Activated CD4-positive, CD25-positive, alpha-beta regulatory T cell treated with anti-CD3 and anti-CD28 coated beads, Interleukin-2, amount 50 U/mL, for 16 hours (primary cell): ENCODE data around the gene MED31.
"Not testable (repeated sequence)": the region's sequence is repeated elsewhere in the genome, so short reads cannot be mapped to it uniquely, and the experiment has no call there.

Source experiments
- DNase-seq: peaks from one replicate; pipeline ENCODE4 v3.0.0-alpha.2; 2020; ENCODE audit warnings: low read depth, low spot score

MED31 gene

DNA sequence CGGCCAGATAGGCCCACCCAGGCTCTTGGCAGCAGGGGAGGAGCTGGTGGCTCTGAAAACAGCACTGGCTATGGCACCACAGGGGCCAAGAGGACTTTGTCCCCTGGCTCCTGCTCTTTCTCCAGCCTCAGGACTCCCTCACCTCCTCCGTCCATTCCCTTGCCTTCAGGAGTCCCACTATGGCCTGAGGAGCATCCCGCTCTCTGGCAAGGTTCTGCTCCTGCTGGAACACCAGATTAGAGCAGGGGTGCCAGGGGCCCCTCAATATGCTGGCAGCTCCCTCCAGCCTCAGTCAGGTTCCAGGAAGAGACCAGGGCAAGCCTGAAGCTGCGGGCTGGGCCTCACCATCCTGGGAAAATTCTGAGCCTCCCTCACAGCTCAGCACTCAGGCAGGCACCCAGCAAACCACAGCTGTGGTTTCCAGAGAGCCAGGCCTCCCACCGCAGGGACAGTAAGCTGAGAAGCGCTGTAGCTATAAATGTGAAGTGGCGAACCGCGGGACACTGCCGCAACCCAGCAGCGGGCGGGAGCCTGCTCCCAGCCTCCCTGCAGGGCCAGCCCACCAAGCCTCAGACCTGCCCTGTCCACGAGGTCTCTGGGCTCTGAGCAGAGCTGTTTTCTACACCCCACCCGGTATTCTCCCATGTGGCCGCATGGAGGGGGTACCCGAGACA is 25.9 kb upstream of the MED31 start:
- no peak for DNase-seq

DNA sequence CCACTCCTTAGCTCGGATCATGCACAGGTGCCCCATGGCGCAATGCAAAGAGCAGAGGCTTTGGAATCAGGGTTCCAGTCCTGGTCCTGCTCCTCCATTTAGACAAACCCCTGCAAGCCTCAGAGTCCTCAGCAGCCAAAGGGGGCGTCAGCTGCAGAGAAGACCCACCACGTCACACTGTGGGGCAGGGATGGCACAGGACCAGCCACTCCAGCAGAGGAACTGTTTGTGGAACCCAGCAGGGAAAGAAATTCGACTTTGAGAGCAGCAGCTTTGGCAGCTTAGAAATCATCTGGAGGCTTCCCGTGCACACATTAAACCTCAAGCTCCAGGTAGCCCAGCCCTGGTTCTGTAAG is 25.4 kb upstream of the MED31 start:
- no peak for DNase-seq

DNA sequence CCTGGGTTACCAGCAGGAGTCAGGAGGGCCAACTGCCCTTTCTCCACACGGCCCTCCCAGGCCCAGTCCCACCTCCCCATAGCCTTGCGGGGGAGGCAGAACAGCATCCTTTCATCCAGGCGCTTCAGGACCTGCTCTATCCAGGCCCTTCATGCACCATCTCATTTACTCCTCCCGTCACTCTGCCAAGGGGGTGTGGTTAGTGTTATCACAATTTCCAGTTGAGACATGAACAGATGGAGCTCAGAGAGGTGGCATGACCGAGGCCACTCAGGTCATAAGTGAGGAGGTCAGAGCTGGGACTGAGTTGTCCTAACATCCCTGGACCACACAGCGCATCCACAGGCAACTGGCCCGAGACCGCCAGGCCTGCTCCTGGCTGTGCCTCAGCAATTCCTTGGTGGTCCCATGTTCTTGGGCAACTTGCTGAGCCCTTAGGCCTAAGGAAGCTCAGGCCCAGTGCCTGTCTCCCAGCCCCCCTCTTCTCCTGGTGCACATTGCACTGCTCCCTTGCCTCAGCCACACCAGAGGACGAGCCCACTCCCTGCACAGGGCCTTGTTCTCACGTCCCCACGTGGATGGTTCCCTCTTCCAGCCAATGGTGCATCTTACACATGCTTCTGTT is 23.9 kb upstream of the MED31 start:
- no peak for DNase-seq

DNA sequence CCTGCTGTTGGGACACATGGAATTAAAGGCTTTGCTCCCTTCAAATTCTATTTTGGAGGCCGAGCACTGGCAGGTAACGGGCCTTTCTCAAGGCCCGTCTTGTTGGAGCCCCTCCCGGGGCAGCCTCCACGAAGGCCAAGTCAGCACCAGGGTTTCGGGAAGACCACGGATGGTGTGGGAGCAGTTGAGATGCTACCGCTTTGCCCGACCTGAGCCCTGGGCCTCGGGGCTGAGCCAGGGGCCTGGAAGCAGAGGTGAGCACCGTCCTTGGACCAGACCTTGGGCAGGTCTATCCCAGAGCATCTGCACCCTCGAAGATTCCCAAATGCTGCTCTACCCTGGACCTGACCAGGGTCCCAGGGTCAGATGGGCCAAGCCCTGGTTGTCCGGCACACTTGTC is 23.2 kb upstream of the MED31 start:
- no peak for DNase-seq

DNA sequence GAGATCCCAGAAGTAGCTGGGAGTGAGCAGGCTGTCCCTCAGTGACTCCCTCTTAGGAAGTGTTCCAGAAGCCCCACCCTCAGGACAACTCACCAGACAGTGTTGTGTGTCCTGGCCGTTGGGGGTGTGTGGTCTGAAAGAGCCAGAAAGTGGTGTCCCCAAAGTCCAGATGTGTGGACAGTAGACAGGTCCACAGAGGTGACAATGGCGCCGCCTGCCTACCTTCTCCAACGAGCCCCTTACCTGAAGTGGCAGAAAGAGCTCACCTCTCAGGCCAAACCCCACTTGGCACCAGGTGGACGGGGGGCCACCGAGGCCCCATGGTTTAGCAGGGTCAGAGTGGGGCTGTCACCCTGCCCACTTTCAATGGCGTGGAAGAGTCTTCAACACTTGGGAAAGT is 20.0 kb upstream of the MED31 start:
- no peak for DNase-seq

DNA sequence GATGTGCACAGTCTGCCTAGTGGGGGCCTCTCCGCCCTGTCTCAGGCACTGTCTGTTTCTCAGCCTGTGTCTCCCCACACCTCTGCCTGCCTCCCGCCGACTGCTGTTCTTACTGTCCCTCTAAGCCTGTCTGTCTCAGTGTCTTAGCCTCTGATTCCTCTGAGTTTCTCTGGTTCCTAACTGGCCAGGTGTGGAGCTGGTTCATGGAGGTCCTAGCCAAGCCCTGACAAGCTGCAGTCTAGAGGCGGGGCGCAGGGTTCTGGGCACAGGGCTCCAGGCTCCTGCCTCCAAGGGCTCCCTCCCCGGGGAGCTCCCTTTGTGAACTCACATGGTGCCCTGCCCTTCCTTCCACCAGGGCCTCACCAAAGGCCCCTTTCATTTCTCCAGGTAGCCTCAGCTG is 19.6 kb upstream of the MED31 start:
- DNase-seq: no peak

DNA sequence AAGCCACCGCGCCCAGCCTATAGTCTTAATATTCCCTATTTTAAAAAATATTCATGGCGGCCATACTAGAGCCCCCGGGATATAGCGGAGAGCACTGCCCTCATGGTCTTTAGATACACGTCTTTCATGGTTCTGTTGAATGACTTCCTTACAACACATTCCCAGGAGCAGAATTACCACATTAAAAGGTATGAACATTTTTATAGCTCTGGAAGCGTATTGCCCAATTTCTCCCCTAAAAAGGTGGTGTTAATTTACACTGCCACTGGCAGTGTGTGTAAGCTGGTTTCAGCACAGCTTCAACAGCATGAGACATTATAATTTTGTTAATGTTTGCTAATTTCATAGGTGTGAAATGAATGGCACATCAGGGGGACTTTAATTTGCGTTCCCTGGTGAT is 19.2 kb upstream of the MED31 start:
- no peak for DNase-seq

DNA sequence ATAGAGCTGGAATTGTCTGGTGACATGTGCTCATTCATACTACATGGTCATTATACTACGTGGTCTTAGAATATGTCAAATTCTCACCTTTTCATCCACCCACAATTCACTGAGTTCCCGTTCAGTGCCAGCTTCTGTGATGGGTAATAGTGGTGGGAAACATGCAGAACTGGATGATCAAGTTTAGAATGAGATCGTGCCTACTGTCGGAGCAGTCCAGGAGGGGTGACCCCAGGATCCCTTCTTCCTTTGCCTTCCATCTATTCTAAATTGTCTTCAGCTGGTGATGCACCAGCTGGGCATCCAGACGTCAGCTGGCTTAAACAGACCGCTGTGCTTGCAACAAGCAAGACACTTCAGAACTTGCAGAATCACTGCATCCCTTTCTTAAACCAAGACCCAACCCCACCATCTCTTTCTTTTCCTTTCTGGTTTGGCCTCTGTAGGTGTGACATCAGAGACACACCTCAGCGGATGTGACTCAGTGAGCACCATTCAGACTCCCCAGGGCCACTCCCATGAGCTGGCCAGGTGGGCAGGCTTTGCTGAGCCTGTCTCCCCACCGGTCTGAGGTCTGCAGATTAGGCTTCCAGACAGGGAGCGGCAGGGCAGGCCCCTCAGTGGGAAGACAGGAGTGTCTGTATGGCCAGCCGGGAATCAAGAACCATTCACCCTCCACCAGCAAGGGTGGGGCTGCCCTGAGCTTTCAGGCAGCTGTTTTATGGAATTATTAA is 18.2 kb upstream of the MED31 start:
- no peak for DNase-seq

DNA sequence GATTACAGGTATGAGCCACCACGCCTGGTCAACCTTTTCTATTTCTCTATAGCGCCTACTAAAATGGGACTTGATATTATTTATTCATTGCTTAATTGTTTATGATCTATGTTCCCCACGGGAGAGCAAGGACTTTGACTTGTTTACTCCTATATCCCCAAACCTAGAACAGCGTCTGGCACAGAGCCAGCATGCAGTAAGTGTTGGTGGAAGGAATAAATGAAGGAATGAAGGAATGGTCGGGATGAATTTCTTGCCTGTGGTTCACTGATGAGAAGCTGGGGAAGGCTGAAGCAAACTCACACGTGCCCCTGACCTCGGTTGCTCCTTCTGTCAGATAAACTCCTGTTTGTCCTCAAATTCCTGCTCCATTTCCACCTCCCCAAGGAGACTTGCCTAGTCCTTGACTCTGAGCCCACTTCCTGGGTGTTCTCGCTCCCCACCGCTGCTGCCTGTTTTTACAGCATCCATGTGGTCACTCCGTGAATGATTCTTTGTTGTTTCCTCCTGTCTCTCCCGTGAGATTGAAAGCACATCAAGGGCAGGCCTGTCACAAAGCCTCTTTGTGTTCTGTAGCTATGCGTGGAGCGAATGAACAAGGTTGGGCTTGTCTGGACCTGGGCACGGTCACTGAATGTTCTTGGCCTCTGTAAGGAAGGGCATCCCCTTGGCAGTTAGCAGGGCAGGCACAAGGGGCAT is 17.5 kb upstream of the MED31 start:
- DNase-seq: no peak

DNA sequence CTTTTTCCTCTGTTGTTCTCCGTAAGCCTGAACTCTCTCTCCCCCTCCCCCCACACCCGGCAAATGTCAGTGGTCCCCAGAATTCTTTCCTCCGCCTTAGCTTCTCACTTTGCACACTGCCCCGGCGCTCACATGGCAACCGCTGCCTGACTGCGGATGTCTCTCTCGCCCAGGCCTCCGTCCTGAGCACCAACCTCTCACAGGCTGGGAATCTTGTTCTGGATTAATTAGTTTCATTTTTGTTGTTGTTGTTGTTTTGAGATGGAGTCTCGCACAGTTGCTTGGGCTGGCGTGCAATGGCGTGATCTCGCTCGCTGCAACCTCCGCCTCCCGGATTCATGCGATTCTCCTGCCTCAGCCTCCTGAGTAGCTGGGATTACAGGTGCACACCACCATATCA is 16.8 kb upstream of the MED31 start:
- DNase-seq: no peak

DNA sequence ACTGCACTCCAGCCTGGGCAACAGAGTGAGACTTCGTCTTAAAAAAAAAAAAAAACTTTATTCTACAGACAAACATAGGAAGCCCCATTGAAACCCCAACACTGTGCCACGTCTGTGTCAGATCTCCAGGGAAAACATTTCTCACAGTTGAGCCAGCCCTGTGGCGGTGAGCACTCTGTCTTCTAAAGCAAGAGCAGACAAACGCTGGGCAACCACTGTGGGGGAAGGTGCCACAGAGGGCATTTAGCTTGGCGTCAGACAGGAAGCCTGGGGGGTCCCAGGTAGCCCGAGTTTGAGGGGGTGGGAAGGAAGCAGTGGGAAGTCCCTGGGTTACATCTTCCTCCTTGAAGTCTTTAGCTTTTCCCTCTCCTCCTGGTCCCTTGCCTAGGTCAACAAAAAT is 16.1 kb upstream of the MED31 start:
- DNase-seq: no peak

DNA sequence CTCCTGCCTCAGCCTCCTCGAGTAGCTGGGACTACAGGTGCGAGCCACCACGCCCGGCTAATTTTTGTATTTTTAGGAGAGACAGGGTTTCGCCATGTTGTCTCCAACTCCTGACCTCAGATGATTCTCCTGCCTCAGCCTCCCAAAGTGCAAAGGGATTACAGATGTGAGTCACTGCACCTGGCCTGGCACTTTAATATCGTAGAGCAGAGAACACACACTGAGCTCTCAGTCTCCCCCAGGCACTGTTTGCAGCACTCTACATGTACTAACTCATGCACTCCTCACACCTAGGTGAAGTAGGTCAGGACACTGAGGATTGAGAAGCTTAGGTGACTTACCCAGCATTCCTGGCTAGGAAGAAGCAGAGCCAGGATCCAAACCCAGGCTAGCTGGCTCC is 15.2 kb upstream of the MED31 start:
- no peak for DNase-seq

DNA sequence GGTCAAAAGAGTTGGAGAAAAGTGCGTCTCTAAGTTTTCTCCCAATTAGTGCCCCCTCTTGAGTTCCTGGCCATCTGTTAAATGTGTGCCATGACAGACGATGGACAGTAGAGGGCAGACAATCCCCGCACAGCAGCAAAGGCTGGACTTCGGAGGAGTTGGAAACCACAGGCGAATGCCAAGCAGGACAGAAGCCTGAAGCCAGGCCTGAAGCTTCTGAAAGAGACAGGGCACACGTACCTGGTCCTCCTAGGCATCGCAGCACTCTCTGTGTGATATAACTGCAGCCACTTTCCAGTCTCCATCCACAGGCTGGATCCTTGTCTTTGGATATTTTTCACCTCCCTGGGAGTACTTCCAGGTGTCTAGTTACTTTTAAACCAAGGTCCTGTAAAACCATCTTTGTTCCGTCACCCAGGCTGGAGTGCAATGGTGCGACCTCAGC is 14.7 kb upstream of the MED31 start:
- DNase-seq: no peak

DNA sequence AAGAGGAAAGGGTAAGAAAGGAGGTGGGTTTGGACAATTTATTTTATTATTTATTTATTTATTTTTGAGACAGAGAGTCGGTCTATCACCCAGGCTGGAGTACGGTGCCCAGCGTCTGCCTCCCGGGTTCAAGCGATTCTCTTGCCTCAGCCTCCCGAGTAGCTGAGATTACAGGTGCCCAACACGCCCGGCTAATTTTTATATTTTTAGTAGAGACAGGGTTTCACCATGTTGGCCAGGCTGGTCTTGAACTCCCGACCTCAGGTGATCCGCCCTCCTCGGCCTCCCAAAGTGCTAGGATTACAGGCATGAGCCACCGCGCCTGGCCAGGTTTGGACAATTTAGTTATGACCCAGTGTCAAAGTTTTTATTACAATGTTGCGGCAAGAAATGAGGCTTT is 11.8 kb upstream of the MED31 start:
- not testable (repeated sequence) for DNase-seq

DNA sequence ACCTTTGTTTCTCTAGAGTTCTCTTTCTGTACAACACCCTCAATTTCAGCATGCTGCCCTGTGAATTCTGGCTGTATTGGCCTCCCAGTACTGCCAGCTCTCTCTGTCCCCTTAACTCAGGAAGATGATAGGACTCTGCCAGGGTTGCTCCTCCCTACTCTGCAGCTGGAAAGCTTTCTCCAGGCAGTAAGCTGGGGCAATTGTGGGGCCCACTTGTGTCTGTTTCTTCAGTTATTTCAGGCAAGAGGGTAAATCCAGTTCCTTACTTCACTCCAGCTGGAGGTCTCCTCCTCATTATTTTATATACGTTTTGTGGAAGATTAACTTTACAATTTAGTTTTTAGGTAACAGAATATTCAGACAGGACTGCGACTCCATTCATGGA is 10.1 kb upstream of the MED31 start:
- no peak for DNase-seq

DNA sequence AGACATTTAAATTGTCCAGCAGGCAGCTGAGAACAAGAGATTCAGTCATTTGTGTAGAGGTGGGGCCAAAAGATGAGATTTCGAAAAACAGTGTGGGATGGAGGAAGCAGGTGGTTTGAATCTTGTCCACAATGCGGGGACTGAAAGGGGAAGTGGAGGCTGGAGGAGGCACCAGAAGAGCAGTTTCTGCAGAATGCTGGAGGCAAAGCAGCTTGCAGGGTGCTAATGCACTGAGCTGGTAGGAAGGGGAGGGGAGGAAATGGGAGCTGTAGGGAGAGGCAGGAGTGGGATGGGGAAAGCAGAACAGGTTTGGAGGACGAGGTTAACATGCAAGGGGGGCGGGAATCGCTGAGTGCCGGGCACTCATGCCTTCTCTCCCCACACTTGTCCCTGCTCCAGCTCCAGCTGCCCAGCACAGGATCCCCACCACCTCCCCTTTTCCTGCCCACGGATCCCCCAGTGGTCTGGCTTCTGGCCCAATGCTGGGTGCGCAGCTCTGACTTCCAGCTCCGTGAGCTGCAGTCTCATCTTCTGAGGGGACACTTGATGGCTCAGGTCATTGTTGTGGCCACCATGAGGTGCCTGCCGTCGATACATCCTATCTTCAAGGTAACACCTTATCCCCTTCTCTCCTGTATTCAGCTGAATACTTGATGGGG is 9.5 kb upstream of the MED31 start:
- no peak for DNase-seq

DNA sequence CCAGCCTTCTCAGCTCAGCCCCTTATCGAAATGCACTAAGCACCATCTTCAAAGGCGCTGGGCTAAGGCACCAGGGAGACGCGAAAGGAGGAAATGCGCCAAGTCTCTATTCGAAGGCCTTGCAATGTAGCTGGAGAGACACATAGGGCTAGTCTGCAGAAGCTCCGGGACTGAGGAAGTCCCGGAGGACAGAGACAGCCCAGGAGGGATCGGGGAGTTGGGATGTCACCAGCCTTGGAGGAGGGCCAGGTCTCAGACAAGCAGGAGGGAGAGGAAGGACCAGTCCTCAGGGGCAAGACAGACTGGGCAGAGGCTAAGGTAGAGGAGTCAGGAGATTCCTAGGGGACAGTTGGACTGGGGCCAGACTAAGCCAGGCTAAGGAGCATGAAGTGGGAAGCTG is 8.7 kb upstream of the MED31 start:
- DNase-seq: no peak

DNA sequence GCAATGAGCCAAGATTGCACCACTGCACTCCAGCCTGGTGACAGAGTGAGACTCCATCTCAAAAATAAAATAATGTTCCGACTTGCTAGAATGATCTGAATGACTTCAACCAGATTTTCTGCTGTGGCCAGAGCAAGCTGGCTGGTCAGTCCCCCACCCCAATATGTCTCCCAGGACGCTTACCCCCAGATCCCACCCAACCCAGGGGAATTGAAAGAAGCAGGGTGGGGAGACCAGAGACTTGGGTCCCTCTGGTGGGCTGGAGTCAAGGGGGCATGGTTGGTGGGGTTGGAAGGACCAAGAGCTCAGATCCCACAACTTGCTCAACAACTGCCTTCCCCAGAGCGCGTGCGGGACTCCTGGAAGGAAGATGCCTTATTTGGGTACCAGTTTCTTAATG is 7.0 kb upstream of the MED31 start:
- not testable (repeated sequence) for DNase-seq

DNA sequence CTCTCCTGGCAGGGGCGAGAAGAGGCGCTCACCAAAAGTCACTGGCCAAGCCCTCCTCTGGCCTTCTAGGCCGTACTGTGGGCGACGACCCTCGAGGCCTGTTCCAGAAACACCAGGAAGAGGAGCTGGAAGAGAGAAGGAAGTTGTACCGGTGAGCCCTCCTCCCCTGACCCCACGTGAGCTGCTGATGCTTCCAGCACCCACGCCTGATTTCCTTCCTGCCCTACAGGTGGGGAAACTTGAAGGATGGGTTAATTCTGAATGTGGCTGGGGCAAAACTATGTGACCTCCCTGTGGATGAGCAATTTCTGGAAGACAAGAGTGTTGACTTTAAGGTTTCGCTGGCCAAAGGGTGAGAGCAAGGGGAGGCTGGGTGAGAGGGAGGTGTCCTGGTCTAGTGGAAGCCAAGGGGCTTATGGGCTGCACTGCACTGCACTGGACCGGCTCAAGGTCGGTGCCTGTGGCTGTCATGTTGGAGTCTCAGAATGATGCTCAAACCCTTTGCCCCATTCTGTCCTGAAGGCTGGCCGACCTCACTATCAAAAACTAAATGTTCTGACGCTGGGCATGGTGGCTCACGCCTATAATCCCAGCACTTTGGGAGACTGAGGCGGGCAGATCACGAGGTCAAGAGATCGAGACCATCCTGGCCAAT is 6.4 kb upstream of the MED31 start:
- DNase-seq: no peak

DNA sequence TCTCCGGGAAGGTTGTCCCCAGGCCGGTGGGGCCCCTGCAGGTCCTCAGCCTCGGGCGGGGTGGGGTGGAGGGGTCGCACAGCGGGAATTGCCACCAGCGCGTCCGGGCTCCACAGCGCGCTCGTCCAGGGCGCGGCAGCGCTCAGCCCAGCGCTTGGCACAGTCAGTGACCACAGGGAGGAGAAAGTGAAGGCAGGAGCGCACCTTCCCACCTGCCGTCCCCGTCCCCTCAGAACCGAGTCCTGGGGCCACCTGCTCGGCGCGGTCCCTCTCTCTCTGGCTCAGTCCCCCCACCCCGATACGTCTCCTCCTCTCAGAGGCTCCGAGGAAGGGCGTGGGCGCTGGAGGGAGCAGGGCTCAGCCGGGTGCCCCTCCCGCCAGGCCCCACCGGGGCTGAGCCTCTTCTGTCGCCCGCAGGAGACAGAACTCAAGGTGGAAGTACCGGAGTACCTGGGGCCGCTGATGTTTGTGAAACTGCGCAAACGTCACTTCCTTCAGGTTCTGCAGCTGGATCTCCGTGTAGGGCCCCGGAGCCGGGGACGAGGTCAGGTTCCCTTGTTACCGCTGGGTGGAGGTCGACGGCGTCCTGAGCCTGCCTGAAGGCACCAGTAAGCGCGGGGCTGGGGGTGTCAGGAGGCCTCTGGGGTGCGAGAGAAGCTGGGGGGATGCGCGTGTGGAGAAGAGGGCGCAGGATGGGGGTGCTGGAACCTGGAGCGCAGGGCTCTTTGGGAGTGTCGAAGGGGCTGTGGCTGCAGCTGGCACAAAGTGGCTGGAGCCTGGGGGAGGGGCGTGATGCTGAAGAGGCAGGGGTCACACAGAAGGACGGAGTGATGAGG is 5.6 kb upstream of the MED31 start:
- not testable (repeated sequence) for DNase-seq
